WTC11 (cell line): ENCODE results near the gene ADSL. TPM values are rescaled to one million over a fixed set of nuclear protein-coding genes. Genes with fewer than 3 reads are reported as not detected.

Source experiments
- ATAC-seq: fragments of 200-7000 bp; cut with Tn5 transposase; 2 replicates; pipeline ENCODE4 v1.10.0; 2021; ENCODE audit warnings: mild to moderate bottlenecking, moderate library complexity
- CTCF ChIA-PET: fragments of 300-600 bp; sonication (Branson Sonifier 250); formaldehyde crosslinking; loops from one replicate; lab custom pipeline; 2021; ENCODE audit warnings: antibody characterized with exemption; lab: Charles Lee
- POLR2A ChIA-PET: fragments of 350-600 bp; sonication (Branson Sonifier 250); formaldehyde crosslinking; loops from one replicate; lab custom pipeline; 2021; ENCODE audit warnings: antibody characterized with exemption; lab: Charles Lee
- DNase-seq: peaks from one replicate; pipeline ENCODE4 v3.0.0; 2021; ENCODE audit warnings: low spot score
- H3K27ac Mint-ChIP-seq: 2 replicates; pipeline ENCODE4 v1.8.0; 2021; ENCODE audit warnings: mixed read lengths
- H3K27me3 Mint-ChIP-seq: 2 replicates; pipeline ENCODE4 v1.8.0; 2021; ENCODE audit warnings: low read depth, mild to moderate bottlenecking, moderate library complexity, mixed read lengths
- H3K36me3 Mint-ChIP-seq: 2 replicates; pipeline ENCODE4 v1.8.0; 2021; ENCODE audit warnings: mixed read lengths
- H3K4me1 Mint-ChIP-seq: 2 replicates; pipeline ENCODE4 v1.8.0; 2022; ENCODE audit warnings: mixed read lengths
- H3K4me3 Mint-ChIP-seq: 2 replicates; pipeline ENCODE4 v1.8.0; 2021; ENCODE audit warnings: mild to moderate bottlenecking, moderate library complexity, mixed read lengths
- H3K9me3 Mint-ChIP-seq: 2 replicates; pipeline ENCODE4 v1.8.0; 2021; ENCODE audit warnings: mixed read lengths
- CREM ChIP-seq: sonication (generic); formaldehyde crosslinking; IDR thresholded peaks from 2 replicates; pipeline ENCODE4 v1.8.1; 2022; ENCODE audit warnings: mild to moderate bottlenecking, missing genetic modification reagents, moderate library complexity
- ELF4 ChIP-seq: sonication (generic); formaldehyde crosslinking; IDR thresholded peaks from 2 replicates; pipeline ENCODE4 v1.8.1; 2022; ENCODE audit warnings: low read depth, mild to moderate bottlenecking, moderate library complexity, missing genetic modification reagents
- EMX1 ChIP-seq: fragments of 250-450 bp; sonication (Bioruptor Pico); IDR thresholded peaks from 2 replicates; pipeline ENCODE4 v1.8.0; 2021; ENCODE audit warnings: mild to moderate bottlenecking
- ERG ChIP-seq: fragments of 250-450 bp; sonication (Bioruptor Pico); IDR thresholded peaks from 2 replicates; pipeline ENCODE4 v1.8.0; 2021; ENCODE audit warnings: mild to moderate bottlenecking
- ESRRA ChIP-seq: sonication (generic); formaldehyde crosslinking; IDR thresholded peaks from 2 replicates; pipeline ENCODE4 v1.8.1; 2022; ENCODE audit warnings: mild to moderate bottlenecking, missing genetic modification reagents, borderline replicate concordance
- FOXK1 ChIP-seq: sonication (generic); formaldehyde crosslinking; IDR thresholded peaks from 2 replicates; pipeline ENCODE4 v1.8.0; 2022; ENCODE audit warnings: mild to moderate bottlenecking, moderate library complexity, missing genetic modification reagents
- GRHL2 ChIP-seq: fragments of 250-450 bp; sonication (Bioruptor Pico); IDR thresholded peaks from 2 replicates; pipeline ENCODE4 v1.8.0; 2022; ENCODE audit warnings: mild to moderate bottlenecking, moderate library complexity; ENCODE audit not compliant: insufficient replicate concordance, severe bottlenecking
- MYBL2 ChIP-seq: sonication (generic); formaldehyde crosslinking; IDR thresholded peaks from 2 replicates; pipeline ENCODE4 v1.8.1; 2023; ENCODE audit warnings: mild to moderate bottlenecking, moderate library complexity, missing genetic modification reagents
- NFATC4 ChIP-seq: fragments of 250-450 bp; sonication (Bioruptor Pico); IDR thresholded peaks from 2 replicates; pipeline ENCODE4 v1.9.0; 2021; ENCODE audit warnings: mild to moderate bottlenecking
- PRDM15 ChIP-seq: sonication (generic); formaldehyde crosslinking; IDR thresholded peaks from 2 replicates; pipeline ENCODE4 v1.8.0; 2022; ENCODE audit warnings: missing genetic modification reagents
- PRRX2 ChIP-seq: fragments of 250-450 bp; sonication (Bioruptor Pico); IDR thresholded peaks from 2 replicates; pipeline ENCODE4 v1.8.0; 2021; ENCODE audit warnings: mild to moderate bottlenecking
- TEAD1 ChIP-seq: sonication (generic); formaldehyde crosslinking; IDR thresholded peaks from 2 replicates; pipeline ENCODE4 v1.8.0; 2022; ENCODE audit warnings: mild to moderate bottlenecking, missing genetic modification reagents
- ZBTB21 ChIP-seq: sonication (generic); formaldehyde crosslinking; IDR thresholded peaks from 2 replicates; pipeline ENCODE4 v1.8.1; 2023; ENCODE audit warnings: mild to moderate bottlenecking, missing genetic modification reagents, borderline replicate concordance
- ZNF121 ChIP-seq: sonication (generic); formaldehyde crosslinking; IDR thresholded peaks from 2 replicates; pipeline ENCODE4 v1.8.0; 2023; ENCODE audit warnings: missing genetic modification reagents
- ZNF396 ChIP-seq: fragments of 250-450 bp; sonication (Bioruptor Pico); IDR thresholded peaks from 2 replicates; pipeline ENCODE4 v1.8.0; 2021; ENCODE audit warnings: mild to moderate bottlenecking, moderate library complexity, borderline replicate concordance
- ZNF425 ChIP-seq: fragments of 250-450 bp; sonication (Bioruptor Pico); conservative IDR thresholded peaks from 2 replicates; pipeline ENCODE4 v1.9.0; 2021; ENCODE audit warnings: mild to moderate bottlenecking
- total RNA-seq: library from RNA; stranded (reverse); gene quantifications from 3 replicates; pipeline ENCODE4 v1.2.3, GENCODE V29; 2021
- TF ChIP-seq, protein P1 (sequence below): fragments of 250-450 bp; sonication (Bioruptor Pico); IDR thresholded peaks from 2 replicates; pipeline ENCODE4 v1.9.0; 2021; ENCODE audit warnings: mild to moderate bottlenecking
- TF ChIP-seq, protein P2 (sequence below): sonication (generic); formaldehyde crosslinking; IDR thresholded peaks from 2 replicates; pipeline ENCODE4 v1.8.1; 2023; ENCODE audit warnings: mild to moderate bottlenecking, moderate library complexity, missing genetic modification reagents
- TF ChIP-seq, protein P3 (sequence below): sonication (generic); formaldehyde crosslinking; IDR thresholded peaks from 2 replicates; pipeline ENCODE4 v1.8.0; 2023; ENCODE audit warnings: mild to moderate bottlenecking, missing genetic modification reagents
- TF ChIP-seq, protein P4 (sequence below): sonication (generic); formaldehyde crosslinking; IDR thresholded peaks from 2 replicates; pipeline ENCODE4 v1.8.1; 2023; ENCODE audit warnings: mild to moderate bottlenecking, missing genetic modification reagents, moderate library complexity

Gene ADSL
- total RNA-seq, 1 experiment from 2014 or later, result 154 TPM

- TF ChIP-seq PRDM15 (CRISPR knock-in tag) (no peak), ZNF425 (no peak), ELF4 (CRISPR knock-in tag) (no peak), ZNF396 (CRISPR knock-in tag) (no peak), FOXK1 (no peak)
- TF ChIP-seq, protein P1, sequence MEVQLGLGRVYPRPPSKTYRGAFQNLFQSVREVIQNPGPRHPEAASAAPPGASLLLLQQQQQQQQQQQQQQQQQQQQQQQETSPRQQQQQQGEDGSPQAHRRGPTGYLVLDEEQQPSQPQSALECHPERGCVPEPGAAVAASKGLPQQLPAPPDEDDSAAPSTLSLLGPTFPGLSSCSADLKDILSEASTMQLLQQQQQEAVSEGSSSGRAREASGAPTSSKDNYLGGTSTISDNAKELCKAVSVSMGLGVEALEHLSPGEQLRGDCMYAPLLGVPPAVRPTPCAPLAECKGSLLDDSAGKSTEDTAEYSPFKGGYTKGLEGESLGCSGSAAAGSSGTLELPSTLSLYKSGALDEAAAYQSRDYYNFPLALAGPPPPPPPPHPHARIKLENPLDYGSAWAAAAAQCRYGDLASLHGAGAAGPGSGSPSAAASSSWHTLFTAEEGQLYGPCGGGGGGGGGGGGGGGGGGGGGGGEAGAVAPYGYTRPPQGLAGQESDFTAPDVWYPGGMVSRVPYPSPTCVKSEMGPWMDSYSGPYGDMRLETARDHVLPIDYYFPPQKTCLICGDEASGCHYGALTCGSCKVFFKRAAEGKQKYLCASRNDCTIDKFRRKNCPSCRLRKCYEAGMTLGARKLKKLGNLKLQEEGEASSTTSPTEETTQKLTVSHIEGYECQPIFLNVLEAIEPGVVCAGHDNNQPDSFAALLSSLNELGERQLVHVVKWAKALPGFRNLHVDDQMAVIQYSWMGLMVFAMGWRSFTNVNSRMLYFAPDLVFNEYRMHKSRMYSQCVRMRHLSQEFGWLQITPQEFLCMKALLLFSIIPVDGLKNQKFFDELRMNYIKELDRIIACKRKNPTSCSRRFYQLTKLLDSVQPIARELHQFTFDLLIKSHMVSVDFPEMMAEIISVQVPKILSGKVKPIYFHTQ, result no peak
- TF ChIP-seq, protein P2, sequence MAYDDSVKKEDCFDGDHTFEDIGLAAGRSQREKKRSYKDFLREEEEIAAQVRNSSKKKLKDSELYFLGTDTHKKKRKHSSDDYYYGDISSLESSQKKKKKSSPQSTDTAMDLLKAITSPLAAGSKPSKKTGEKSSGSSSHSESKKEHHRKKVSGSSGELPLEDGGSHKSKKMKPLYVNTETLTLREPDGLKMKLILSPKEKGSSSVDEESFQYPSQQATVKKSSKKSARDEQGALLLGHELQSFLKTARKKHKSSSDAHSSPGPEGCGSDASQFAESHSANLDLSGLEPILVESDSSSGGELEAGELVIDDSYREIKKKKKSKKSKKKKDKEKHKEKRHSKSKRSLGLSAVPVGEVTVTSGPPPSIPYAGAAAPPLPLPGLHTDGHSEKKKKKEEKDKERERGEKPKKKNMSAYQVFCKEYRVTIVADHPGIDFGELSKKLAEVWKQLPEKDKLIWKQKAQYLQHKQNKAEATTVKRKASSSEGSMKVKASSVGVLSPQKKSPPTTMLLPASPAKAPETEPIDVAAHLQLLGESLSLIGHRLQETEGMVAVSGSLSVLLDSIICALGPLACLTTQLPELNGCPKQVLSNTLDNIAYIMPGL (CRISPR knock-in tag), result no peak
- TF ChIP-seq, all 79 proteins: peak for 0
Measured at GRCh38 chr22:40417881-40418280, 71.6 kb downstream of the ADSL start (continued).

DNA sequence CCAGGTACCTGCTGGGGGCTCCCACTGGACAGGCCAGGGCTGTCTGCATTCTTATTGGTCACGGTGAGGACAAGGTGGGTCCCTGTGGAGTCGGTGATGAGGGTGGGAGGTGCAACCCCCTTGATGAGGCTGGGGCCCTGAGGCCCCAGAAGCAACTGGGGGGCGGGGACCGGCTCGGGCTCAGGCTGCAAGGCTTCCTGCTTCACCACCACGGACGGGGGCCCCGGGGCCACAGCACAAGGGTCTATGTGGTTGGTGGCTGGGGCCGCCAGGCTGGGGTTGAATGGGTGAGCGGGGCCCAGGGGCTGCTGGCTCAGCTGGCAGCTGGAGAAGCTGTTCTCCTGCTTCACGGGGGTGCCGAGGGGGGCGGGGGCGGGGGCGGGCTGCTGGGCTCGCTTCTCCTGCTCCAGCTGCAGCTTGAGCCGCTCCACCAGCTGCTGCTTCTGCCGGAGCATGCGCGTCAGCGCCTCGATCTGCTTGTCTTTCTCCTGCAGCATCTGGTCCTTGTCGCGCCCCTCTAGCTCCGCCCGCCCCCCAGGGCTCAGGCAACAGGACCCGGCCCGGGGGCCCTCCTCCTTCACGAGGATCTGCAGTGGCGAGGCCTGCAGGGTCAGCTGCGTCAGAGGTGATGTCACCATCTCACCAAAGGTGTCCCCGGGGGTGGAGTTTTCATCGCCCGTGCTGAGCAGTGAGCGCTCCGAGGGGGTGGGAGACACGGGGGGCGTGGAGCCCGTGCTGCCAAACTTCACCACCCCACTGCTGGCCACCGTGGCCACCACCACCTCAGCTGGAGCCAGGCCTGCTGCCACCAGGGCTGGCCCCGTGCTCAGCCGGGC is 72.3 kb downstream of the ADSL start:
- no peak for ATAC-seq
- Mint-ChIP-seq H3K4me3 (no peak overlapping the region), H3K27ac (no peak overlapping the region), H3K9me3 (no peaks in the 10 kb centered on the region), H3K27me3 (no peaks in the 10 kb centered on the region), H3K4me1 (no peaks in the 10 kb centered on the region), H3K36me3 (peaks cover 14% of the 10 kb centered on the region)
- ChIA-PET CTCF (interaction anchor here (2.4 kb wide), 1 partner anchor 18 kb away, joined by 10 read pairs; no protein-coding TSS in a partner anchor), POLR2A (no interaction called here)
- no peak for DNase-seq
- TF ChIP-seq ZBTB21 (CRISPR knock-in tag) (no peak), ESRRA (CRISPR knock-in tag) (no peak), MYBL2 (CRISPR knock-in tag) (no peak), PRRX2 (CRISPR knock-in tag) (no peak), GRHL2 (CRISPR knock-in tag) (no peak), ERG (CRISPR knock-in tag) (no peak), ZNF396 (CRISPR knock-in tag) (no peak), EMX1 (no peak), NFATC4 (CRISPR knock-in tag) (no peak), TEAD1 (CRISPR knock-in tag) (no peak), CREM (CRISPR knock-in tag) (no peak), ZNF121 (no peak)
- TF ChIP-seq, protein P3, sequence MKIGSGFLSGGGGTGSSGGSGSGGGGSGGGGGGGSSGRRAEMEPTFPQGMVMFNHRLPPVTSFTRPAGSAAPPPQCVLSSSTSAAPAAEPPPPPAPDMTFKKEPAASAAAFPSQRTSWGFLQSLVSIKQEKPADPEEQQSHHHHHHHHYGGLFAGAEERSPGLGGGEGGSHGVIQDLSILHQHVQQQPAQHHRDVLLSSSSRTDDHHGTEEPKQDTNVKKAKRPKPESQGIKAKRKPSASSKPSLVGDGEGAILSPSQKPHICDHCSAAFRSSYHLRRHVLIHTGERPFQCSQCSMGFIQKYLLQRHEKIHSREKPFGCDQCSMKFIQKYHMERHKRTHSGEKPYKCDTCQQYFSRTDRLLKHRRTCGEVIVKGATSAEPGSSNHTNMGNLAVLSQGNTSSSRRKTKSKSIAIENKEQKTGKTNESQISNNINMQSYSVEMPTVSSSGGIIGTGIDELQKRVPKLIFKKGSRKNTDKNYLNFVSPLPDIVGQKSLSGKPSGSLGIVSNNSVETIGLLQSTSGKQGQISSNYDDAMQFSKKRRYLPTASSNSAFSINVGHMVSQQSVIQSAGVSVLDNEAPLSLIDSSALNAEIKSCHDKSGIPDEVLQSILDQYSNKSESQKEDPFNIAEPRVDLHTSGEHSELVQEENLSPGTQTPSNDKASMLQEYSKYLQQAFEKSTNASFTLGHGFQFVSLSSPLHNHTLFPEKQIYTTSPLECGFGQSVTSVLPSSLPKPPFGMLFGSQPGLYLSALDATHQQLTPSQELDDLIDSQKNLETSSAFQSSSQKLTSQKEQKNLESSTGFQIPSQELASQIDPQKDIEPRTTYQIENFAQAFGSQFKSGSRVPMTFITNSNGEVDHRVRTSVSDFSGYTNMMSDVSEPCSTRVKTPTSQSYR (CRISPR knock-in tag), result no peak
- TF ChIP-seq, protein P4, sequence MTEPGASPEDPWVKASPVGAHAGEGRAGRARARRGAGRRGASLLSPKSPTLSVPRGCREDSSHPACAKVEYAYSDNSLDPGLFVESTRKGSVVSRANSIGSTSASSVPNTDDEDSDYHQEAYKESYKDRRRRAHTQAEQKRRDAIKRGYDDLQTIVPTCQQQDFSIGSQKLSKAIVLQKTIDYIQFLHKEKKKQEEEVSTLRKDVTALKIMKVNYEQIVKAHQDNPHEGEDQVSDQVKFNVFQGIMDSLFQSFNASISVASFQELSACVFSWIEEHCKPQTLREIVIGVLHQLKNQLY (CRISPR knock-in tag), result no peak
